Activated CD8-positive, alpha-beta memory T cell treated with anti-CD3 and anti-CD28 coated beads, Interleukin-2, amount 50 U/mL, for 24 hours (primary cell): Measurements from ENCODE around the gene DCTN5.
"Not testable (repeated sequence)": the region's sequence is repeated elsewhere in the genome, so short reads cannot be mapped to it uniquely, and the experiment has no call there.

Experiments used
- DNase-seq: peaks from one replicate; pipeline ENCODE4 v3.0.0-alpha.2; 2020; ENCODE audit errors: extremely low read depth

The DCTN5 gene

DNA sequence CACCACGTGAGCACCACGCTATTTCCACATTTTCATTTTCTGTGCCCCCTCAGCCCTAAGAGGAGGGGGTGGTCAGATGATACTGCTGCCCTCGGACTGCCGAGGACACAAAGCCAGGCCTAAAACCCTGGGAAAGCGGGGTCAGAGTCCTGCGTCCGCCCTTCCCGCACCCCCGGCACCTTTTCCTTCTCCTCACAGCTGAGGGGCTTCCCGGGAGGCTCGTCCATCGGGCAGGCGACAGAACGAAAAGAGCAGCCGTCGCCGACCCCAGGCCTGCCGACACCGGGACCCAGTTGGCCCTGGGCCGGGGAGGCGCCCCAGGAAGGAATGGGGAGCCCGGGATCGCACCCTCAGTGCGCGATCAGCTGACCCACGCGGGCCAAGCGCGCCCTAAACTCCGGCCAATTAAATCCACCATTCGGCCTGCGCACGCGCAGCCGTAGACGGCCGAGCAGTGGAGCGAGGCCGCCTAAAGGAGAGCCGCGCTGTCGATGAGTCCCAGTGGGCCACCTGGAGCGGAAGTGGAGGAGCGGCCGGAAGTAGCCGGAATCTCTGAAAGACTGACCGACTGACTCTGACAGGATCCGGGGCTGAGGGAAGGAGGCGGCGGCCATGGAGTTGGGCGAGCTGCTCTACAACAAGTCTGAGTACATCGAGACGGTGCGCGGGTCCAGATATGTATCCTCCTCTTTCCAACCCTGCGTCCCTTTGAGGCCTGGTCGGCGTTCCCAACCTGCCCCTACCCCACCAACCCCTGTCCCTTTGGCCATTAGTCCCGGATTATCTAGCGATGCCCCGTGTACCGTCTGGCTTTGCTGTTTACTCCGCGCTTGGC lies at the start of gene DCTN5, which contains the start of gene PALB2:
Gene DCTN5, plus strand, starts transcription at position 536 of the 835 bp plus-strand sequence. Its CDS starts 77 bp downstream, at position 613.
Gene PALB2, minus strand, starts transcription at position 380 of the 835 bp plus-strand sequence. Its CDS starts 153 bp downstream, at position 227.
- DNase-seq: peak; percentile 75

DNA sequence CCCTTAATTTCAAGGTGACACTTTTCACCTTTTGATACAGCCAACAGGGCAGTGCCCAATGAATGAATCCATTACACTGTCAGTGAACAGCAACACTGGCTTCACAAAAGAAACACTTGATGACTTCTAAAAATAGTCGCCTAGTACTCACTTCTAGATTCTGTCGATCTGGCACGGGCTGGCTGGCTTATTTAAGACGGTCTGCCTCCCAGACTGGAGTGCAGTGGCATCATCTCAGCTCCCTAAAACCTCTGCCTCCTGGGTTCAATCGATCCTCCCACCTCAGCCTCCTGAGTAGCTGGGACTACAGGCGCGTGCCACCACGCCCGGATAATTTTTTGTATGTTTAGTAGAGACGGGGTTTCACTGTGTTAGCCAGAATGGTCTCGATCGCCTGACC lies 47.1 kb upstream of the DCTN5 start:
- DNase-seq: no peak

DNA sequence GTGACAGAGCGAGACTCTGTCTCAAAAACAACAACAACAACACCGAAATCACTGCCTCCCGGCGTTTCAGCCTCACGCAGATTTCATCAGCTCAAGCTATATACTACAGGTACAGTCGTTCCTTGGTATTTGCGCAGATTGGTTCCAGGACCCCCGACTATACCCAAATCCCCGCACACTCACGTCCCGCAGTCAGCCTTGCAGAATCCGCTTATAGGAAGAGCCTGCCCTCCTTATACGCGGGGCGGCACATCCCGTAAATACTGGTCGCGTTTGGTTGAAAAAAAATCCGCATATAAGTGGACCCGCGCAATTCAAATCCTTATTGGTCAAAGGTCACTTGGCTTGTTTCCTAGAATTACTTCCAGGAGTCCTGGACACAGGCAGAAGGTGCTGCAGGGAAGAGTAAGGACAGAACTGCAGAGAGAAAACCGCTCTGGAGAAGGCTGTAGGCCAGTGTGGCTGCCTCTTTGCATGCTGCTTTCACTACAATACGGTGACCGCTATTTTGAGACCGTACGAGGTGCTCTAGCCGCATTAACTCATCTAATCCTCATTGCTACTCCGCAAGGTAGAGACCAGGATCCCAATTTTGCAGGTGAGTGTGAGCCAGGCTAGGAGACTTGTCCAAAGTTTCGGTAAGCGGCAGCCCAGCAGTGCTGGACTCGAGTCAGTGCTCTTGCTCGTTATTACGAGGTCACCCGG lies 45.9 kb upstream of the DCTN5 start:
- no peak for DNase-seq

DNA sequence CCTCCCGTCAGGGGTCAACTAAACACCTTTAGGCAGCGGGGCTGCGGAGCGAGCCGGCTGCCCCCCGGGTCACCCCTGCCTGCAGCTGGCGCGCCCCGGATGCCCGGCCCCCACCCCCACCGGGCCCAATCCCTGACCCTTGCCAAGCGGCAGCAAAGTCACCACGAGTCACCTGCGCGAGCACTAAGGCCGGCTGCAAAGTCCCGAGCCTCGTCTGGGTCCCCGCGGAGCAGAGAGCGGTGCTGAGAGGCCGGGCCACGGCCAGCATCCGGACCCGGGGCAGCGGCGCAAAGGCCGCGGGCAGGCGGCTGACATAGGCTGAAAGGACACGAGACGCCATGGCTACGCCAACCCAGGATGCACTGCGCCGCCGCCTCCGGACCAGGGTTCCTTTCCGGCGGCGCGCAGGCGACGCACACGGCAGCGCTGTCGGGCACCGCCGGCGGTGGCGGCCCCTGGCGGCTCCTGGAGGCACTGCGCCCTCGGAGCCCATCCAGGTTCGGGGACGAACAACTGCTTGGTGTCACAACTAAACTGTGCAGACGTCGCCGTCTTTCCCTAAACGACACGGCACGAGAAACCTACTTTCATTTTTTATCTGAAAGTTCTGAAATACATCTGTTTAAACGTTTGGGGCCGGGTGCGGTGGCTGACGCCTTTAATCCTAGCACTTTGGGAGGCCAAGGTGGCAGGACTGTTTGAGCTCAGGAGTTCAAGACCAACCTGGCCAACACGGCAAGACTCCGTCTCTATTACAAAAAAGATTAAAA lies 45.1 kb upstream of the DCTN5 start, which contains the start of gene NDUFAB1:
Gene NDUFAB1, minus strand, starts transcription at position 366 of the 770 bp plus-strand sequence. Its CDS starts 26 bp downstream, at position 340.
- peak; percentile 75 for DNase-seq

DNA sequence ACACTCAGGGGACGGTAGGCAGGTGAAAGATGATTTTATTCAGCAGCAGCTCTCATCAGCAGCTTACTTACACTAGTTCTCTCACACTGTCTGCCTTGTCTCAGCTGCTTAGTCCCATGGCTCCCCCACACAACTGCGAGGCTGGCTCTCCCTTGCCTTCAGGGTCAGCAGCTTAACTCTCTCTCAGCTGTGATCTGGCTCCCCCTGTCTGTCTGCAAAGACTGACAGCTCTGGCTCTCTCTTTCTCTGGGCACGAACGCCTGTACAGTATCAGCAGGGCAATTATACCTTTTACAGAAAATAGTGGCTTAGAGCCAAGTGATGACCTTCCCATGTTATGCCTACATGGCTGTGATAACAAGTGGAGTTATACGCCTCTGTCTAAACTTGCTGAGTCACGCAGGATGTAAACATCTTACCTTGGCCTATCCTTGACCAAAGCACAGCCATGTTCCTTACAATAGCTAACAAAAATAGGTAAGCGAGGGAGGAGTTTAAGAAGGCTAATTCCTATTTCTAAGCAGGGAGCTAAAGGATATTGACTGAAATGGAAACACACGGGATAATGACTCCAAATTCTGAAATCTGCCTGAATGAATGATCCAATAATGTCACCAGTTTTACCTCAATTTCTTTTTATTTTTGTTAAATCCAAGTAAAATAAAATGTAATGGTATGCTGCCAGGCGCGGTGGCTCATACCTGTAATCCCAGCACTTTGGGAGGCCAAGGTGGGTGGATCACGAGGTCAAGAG lies 44.1 kb upstream of the DCTN5 start:
- no peak for DNase-seq

DNA sequence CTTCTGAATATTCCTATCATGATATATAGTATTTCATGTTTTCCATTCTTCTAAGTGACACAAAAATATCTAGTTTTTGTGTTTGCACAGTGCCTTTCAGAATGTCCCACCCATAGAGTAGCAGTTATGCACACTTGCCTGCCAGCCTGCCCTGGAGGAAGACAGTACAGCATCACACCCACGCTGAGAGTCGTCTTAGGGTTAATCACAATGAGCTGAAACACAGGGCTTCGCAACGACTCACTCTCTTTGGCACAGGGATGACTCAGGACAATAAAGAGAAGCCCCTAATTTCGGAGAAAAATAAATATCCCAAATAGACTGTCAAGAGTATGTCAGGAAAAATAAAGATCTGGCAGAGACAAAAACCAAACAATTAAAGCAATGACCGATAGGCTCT lies 33.5 kb upstream of the DCTN5 start:
- no peak for DNase-seq

DNA sequence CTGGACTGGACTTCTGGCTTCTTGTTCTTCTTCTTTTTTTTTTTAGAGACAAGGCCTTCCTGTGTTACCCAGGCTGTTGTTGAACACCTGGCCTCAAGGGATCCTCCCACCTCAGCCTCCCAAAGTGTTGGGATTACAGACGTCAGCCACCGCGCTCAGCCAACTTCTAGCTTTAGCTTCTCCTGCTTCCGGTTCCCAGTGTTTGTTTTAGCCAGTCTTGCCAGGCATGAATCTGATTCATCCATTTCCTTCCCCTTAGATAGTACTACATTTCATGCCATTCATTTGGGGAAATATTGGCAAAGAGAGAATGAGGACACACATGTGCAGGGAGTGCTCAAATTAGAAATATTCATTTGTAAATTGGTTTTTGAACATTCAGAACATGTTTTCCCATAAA lies 33.1 kb upstream of the DCTN5 start:
- no peak for DNase-seq

DNA sequence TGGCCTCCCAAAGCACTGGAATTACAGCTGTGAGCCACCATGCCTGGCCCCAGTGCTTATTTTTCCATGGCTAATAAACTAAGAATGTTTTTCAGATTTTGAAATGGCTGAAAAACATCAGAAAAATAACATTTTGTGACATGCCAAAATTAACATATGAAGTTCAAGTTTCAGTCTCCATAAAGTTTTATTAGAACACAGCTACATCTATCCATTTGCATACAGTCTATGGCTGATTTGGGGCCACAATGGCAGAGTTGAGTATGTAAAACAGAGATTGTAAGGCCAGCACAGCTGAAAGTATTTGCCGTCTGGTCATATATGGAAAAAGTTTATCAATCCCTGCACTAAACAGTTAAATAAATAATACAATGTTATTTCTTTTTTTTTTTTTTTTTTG lies 31.3 kb upstream of the DCTN5 start:
- DNase-seq: no peak

DNA sequence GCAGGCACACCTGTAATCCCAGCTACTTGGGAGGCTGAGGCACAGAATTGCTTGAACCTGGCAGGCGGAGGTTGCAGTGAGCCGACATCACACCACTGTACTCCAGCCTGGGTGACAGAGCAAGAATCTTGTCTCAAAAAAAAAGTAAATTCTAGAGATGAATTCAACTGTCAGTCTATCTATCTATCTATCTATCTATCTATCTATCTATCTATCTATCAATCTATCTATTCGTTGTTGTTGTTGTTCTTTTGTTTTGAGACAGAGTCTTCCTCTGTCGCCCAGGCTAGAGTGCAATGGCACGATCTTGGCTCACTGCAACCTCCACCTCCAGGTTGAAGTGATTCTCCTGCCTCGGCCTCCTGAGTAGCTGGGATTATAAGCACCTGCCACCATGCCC lies 30.4 kb upstream of the DCTN5 start:
- not testable (repeated sequence) for DNase-seq

DNA sequence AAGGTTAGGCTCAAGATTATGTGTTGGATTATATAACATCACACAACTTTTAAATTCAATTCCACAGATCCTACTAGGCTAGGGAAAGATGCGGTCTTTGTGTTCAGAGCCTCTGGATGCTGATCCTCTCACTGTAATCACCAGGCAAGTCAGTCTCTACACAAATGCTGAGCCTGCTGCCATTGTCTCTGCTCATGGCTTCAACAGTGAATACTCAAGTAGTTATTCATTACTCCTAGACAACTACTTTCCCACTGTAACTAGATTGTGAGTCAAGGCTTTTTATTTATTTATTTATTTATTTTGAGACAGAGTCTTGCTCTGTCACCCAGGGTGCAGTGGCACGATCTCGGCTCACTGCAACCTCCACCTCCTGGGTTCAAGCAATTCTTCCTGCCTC lies 29.3 kb upstream of the DCTN5 start:
- no peak for DNase-seq

DNA sequence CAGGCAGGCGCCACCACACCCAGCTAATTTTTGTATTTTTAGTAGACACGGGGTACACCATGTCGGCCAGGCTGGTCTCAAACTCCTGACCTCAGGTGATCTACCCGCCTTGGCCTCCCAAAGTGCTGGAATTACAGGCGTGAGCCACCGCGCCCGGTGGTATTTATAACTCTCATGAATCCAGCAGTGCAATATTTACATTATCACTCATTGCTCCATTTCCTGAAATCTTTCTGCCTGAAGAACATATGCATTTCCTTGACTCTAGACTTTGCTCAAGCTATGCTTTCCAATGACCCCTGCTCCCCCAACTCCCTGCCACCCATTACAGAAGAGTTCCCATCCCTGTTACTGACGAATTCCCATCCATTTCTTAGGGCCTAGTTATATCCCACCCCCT lies 25.5 kb upstream of the DCTN5 start:
- no peak for DNase-seq

DNA sequence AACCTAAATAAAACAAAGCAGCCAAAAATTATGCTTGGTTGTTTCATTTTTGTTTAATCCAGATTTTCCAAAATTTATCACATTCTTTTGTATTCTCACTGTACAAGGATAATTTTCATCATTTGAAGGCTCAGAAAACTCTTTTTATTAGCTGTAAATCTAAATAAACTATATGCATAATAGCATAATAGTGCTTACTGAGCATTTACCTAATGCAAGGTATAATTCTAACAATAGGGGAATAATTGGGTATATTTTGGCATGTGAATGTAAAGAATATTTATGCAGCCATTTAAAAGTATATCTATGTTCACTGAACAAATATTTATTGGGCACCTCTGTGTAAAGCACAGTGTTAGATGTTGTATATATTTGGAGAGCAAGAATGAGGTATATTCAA lies 17.2 kb upstream of the DCTN5 start:
- no peak for DNase-seq

DNA sequence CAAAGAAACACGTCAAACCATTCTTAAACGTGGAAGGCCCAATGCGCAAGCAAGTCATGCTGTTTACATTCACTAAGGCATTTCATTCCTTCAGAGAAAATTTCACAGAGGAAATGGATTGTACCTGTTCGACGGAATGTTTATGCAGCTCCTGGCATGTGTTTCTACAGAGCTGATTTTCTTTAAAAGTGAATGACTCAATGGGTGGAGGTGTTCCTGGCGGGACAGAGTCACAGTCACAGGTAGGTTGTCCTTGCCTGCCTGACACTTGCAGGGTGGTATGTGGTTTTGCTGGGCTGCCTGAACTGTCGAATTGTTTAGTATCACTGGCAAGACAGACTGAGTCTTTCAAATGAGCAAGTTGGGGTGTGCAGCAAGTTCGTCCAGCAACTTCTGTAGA lies 11.8 kb upstream of the DCTN5 start:
- DNase-seq: no peak

DNA sequence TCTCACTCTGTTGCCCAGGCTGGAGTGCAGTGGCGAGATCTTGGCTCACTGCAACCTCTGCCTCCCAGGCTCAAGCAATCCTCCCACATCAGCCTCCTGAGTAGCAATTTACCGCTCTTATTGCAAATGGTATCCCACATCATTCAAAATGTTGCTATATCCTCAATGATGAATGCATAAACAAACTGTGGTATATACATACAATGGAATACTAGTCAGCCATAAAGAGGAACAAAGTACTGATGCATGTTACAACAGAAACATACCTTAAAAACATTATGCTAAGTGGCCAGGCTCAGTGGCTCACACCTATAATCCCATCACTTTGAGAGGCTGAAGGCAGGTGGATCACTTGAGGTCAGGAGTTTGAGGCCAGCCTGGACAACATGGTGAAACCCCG lies 9.4 kb upstream of the DCTN5 start:
- DNase-seq: not testable (repeated sequence)

DNA sequence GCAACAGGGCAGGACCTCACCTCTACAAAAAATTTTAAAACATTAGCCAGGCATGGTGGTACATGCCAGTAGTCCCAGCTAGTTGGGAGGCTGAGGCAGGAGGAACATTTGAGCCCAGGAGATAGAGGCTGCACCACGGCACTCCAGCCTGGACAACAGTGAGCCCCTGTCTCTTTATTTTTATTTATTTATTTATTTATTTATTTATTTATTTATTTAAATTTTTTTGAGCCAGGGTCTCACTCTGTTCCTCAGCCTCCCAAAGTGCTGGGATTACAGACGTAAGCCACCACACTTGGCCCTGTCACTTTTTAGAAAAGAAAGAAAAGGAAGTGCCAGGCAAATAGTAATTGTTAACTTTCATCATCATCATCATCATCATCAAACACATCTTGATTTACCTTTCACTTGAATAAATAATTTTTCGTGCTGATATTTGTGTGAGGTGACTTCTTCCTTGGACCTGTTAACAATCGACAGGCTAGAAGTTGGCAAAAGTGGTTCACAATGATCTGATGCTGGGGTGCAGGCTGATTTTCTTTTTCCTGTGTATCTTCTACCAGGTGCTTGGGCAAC lies 6.7 kb upstream of the DCTN5 start:
- DNase-seq: no peak

DNA sequence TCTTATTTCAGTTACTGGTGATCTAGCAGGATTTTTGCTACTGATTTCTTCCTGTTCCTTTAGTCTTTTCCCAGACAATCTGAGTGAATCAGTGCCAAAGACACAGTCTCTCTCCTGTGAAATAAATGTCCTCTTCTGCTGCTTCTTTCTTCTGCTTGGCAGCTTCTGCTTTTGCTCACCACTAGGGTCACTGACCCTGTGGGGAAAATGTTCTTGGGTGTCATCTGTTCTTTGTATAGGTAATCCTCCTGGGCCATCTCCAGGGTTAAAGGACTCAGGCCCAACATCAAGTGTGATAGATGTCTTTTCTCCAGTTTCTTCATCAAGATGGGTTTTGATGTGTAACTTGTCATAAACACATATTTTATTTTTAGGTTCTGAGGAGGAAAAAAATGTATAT lies 5.3 kb upstream of the DCTN5 start:
- no peak for DNase-seq

DNA sequence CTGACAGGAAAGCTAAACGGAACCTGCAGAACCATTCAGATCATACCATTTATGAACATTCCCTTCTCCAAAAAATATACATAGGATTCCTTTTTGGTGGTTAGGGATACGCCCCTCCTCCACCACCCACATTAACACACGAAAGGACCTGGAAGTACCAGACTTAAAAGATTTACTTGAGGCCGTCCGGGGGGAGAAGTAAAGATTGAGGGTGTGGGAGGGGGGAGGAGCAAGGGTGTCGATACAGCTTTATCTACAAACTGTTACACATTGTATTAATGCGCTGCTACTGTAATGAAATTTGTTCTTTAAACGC lies 693 bp upstream of the DCTN5 start:
- no peak for DNase-seq

DNA sequence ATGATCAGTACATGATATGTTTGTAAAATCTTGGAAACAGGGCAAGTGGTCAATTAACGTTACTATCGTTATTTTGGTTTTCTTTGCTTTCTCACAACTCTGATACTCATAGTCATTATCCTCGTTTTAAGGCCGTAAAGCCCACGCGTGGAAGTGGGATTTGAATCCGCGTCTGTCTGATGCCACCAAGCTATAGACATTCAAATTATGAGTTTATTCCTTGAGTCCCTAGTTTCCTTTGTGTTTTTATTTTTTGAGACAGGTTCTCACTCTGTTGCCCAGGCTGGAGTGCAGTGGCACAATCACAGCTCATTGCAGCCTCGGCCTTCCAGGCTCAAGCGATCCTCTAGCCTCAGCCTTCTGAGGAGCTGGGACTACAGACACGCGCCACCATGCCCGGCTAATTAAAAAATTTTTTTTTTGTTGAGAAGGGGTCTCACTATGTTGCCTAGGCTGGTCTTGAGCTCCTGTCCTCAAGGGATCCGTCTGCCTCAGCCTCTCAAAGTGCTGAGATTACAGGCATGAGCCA lies 1.0 kb downstream of the DCTN5 start:
- DNase-seq: no peak

DNA sequence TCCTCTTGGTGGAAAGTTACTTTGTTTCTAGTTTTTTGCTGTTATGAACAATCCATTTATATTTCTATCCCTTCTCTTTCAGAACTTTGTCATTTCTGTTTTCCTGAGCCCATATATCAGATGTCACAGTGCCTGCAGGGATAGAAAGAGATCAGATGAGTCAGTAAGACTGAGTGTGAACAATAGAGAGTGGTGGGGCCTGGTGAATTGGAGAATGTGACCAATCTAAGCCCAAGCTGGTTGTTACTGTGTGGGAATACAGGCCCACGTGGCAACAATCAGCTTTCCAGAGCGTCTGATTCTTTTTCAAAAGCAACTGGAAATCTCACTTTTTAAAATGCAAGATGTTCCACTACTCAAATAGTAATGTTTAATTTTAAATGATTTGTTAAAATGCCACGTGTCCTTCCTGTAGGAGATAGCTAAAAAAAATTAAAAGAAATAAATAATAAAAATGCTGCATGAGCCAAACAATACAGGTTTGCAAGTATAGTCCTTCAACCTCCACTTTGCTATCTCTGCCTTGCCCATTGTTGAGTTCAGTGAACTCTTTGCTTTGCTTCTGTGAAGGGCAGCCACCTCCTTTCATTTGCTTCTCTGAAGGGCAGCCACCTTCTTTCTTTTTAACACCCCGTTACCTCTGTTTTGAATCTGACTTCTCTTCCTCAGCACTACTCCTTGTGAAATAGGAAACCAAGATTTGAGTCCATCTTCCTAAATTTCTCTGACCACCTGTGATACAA lies 9.6 kb downstream of the DCTN5 start:
- DNase-seq: no peak

DNA sequence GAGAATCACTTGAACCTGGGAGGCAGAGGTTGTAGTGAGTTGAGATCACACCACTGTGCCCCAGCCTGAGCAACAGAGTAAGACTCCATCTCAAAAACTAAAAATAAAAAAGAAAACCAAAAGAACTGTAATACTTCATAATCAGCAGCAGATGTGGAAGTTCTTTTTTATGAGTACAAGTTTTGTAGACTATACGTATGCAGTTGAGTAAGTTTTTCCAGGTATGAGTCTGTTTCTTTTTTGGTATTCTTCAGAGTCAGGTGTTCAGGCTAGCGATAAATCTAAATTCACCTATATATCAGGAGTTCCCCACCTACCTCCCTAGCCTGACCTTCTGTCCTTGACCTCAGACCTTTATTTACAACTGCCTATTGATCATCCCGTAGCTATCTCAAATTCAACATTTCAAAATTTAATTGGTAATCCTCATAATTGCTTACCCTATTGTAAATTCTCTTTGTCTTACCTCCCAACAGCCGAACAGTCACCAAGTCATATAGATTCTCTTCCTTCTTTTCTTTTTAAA lies 10.7 kb downstream of the DCTN5 start:
- DNase-seq: no peak
